ENCODE results near the gene OLR1. TPM values are rescaled to one million over a fixed set of nuclear protein-coding genes. Genes with fewer than 3 reads are reported as not detected.
A peak's percentile ranks its signal among the peaks of the same experiment; 100 is the strongest.
"Not testable (repeated sequence)": the region's sequence is repeated elsewhere in the genome, so short reads cannot be mapped to it uniquely, and the experiment has no call there.

Gene OLR1
- polyA plus RNA-seq (ENCODE audit: insufficient read length in 4 of 4), result 1 to 10 TPM in 3 of 4 donors, under 1 TPM in 1; 0.46 to 2.7 (median 1.1) TPM

GRCh38 chr12:10171973-10172728 is at the start of gene OLR1:
Gene OLR1, minus strand, starts transcription at chr12:10172132. Its CDS starts 55 bp downstream, at chr12:10172077.
- DNase-seq (ENCODE audit: low read depth in 4 of 4, low spot score in 2 of 4), result no peak

- DNase-seq (ENCODE audit: low read depth in 4 of 4, low spot score in 2 of 4), result no peak
Observed at GRCh38 chr12:10220398-10221077, 48.6 kb upstream of the OLR1 start.

GRCh38 chr12:10218021-10218420 is 46.1 kb upstream of the OLR1 start:
- DNase-seq (ENCODE audit: low read depth in 4 of 4, low spot score in 2 of 4), result no peak

- not testable (repeated sequence) for DNase-seq (ENCODE audit: low read depth in 4 of 4, low spot score in 2 of 4)
Observed at GRCh38 chr12:10215946-10216345, 44.0 kb upstream of the OLR1 start.

GRCh38 chr12:10215436-10215835 is 43.5 kb upstream of the OLR1 start:
- no peak for DNase-seq (ENCODE audit: low read depth in 4 of 4, low spot score in 2 of 4)

GRCh38 chr12:10214895-10215267 is 42.9 kb upstream of the OLR1 start:
- no peak for DNase-seq (ENCODE audit: low read depth in 4 of 4, low spot score in 2 of 4)

- DNase-seq (ENCODE audit: low read depth in 4 of 4, low spot score in 2 of 4), result peak in 2 of 4 donors; percentile 13 to 44
Observed at GRCh38 chr12:10214136-10214894, 42.4 kb upstream of the OLR1 start.

- peak; percentile 60 to 77 (median 66) for DNase-seq (ENCODE audit: low read depth in 4 of 4, low spot score in 2 of 4)
Observed at GRCh38 chr12:10213168-10214135, 41.5 kb upstream of the OLR1 start.

GRCh38 chr12:10212739-10213131 is 40.8 kb upstream of the OLR1 start, which contains the start of gene GABARAPL1:
Gene GABARAPL1, plus strand, starts transcription at chr12:10212877. Its CDS starts 253 bp downstream, at chr12:10213130.
- DNase-seq (ENCODE audit: low read depth in 4 of 4, low spot score in 2 of 4), result peak in 2 of 4 donors; percentile 72 to 73

- peak; percentile 82 to 90 (median 89) for DNase-seq (ENCODE audit: low read depth in 4 of 4, low spot score in 2 of 4)
Observed at GRCh38 chr12:10211940-10212738, 40.2 kb upstream of the OLR1 start.

- DNase-seq (ENCODE audit: low read depth in 4 of 4, low spot score in 2 of 4), result no peak
Observed at GRCh38 chr12:10211101-10211939, 39.4 kb upstream of the OLR1 start.

GRCh38 chr12:10210225-10210624 is 38.3 kb upstream of the OLR1 start:
- DNase-seq (ENCODE audit: low read depth in 4 of 4, low spot score in 2 of 4), result no peak

- DNase-seq (ENCODE audit: low read depth in 4 of 4, low spot score in 2 of 4), result no peak
Observed at GRCh38 chr12:10207136-10207535, 35.2 kb upstream of the OLR1 start.

- no peak for DNase-seq (ENCODE audit: low read depth in 4 of 4, low spot score in 2 of 4)
Observed at GRCh38 chr12:10205220-10205807, 33.4 kb upstream of the OLR1 start.

GRCh38 chr12:10204495-10204894 is 32.6 kb upstream of the OLR1 start:
- not testable (repeated sequence) for DNase-seq (ENCODE audit: low read depth in 4 of 4, low spot score in 2 of 4)

- DNase-seq (ENCODE audit: low read depth in 4 of 4, low spot score in 2 of 4), result no peak
Observed at GRCh38 chr12:10197879-10198278, 25.9 kb upstream of the OLR1 start.

GRCh38 chr12:10196210-10196609 is 24.3 kb upstream of the OLR1 start:
- DNase-seq (ENCODE audit: low read depth in 4 of 4, low spot score in 2 of 4), result no peak

- DNase-seq (ENCODE audit: low read depth in 4 of 4, low spot score in 2 of 4), result no peak
Observed at GRCh38 chr12:10194160-10194670, 22.3 kb upstream of the OLR1 start.
